Left ventricle myocardium inferior (tissue), 1 donor: ENCODE data around the gene HDAC7. TPM values are rescaled to one million over a fixed set of nuclear protein-coding genes. Genes with fewer than 3 reads are reported as not detected.

Experiments used
- DNase-seq: peaks from one replicate; pipeline ENCODE4 v3.0.0-alpha.2; 2020
- H3K27ac ChIP-seq: fragments of 200-600 bp; replicated peaks from 2 replicates; pipeline ENCODE4 v1.8.0; 2021
- H3K27me3 ChIP-seq: fragments of 200-600 bp; 2 replicates; pipeline ENCODE4 v1.8.0; 2021; ENCODE audit warnings: low read depth
- H3K36me3 ChIP-seq: fragments of 200-600 bp; 2 replicates; pipeline ENCODE4 v1.8.0; 2021
- H3K4me1 ChIP-seq: fragments of 200-600 bp; 2 replicates; pipeline ENCODE4 v1.8.0; 2021
- H3K4me3 ChIP-seq: fragments of 200-600 bp; 2 replicates; pipeline ENCODE4 v1.8.0; 2021; ENCODE audit warnings: mild to moderate bottlenecking, moderate library complexity
- H3K9me3 ChIP-seq: fragments of 200-600 bp; replicated peaks from 2 replicates; pipeline ENCODE4 v1.8.0; 2021
- intact Hi-C: fragments of 100-400 bp; cut with micrococcal nuclease; formaldehyde crosslinking; loops from one replicate; pipeline ENCODE4 v1.11.0; 2022
- total RNA-seq: library from RNA; stranded (reverse); fragmentation: NEBNext Ultra II Directional; extraction: Animal tissue kit (Norgen Biotek cat#: 25700); gene quantifications from one replicate; pipeline ENCODE4 v1.2.1, GENCODE V29; 2021
- TF ChIP-seq, protein P1 (sequence below): fragments of 200-600 bp; IDR thresholded peaks from 2 replicates; pipeline ENCODE4 v1.8.0; 2021; ENCODE audit warnings: antibody characterized with exemption, mild to moderate bottlenecking, borderline replicate concordance
- donor health status: DM: no; HTN: yes; CAD: no; lungs with severe emphysema.

HDAC7 gene
- total RNA-seq, 1 donor from 2014 or later = 47.1 TPM

GRCh38 chr12:47781479-47782371 is 38.0 kb downstream of the HDAC7 start:
- Histone ChIP-seq H3K27me3 (no peaks in the 10 kb centered on the region), H3K4me3 (no peak overlapping the region), H3K9me3 (no peaks in the 10 kb centered on the region), H3K36me3 (peaks cover 61% of the 10 kb centered on the region), H3K4me1 (peaks cover 53% of the 10 kb centered on the region), H3K27ac (peak overlapping the region; percentile 33)
- TF ChIP-seq, protein P1, sequence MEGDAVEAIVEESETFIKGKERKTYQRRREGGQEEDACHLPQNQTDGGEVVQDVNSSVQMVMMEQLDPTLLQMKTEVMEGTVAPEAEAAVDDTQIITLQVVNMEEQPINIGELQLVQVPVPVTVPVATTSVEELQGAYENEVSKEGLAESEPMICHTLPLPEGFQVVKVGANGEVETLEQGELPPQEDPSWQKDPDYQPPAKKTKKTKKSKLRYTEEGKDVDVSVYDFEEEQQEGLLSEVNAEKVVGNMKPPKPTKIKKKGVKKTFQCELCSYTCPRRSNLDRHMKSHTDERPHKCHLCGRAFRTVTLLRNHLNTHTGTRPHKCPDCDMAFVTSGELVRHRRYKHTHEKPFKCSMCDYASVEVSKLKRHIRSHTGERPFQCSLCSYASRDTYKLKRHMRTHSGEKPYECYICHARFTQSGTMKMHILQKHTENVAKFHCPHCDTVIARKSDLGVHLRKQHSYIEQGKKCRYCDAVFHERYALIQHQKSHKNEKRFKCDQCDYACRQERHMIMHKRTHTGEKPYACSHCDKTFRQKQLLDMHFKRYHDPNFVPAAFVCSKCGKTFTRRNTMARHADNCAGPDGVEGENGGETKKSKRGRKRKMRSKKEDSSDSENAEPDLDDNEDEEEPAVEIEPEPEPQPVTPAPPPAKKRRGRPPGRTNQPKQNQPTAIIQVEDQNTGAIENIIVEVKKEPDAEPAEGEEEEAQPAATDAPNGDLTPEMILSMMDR = no peak
- DNase-seq = no peak
- intact Hi-C loops = no loop called here

DNA sequence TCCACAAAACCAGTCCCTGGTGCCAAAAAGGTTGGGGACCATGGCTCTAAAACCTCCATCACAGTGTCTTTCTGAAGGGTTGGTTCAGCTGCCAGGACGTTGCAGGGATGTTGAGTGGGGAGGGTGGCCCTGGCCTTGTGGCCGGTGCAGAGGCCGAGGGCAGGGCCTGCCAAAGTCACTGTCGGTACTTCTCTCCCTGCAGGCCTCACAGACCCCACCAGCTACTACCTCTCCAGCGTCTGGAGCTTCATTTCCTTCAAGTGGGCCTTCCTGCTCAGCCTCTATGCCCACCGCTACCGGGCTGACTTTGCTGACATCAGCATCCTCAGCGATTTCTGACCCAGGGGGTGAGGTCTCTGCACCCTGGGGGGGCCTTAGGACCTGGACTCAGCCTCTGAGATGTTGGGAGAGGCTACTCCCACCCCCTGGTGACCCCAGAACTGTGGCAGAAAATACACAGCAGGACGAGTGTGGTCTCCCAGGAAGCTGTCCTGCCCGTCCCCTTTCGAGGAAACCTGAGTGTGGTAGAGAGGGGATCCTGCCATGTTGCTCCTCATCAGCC is 39.7 kb downstream of the HDAC7 start:
- peaks cover 67% of the 10 kb centered on the region for H3K4me1 ChIP-seq
- TF ChIP-seq, protein P1 = no peak

DNA sequence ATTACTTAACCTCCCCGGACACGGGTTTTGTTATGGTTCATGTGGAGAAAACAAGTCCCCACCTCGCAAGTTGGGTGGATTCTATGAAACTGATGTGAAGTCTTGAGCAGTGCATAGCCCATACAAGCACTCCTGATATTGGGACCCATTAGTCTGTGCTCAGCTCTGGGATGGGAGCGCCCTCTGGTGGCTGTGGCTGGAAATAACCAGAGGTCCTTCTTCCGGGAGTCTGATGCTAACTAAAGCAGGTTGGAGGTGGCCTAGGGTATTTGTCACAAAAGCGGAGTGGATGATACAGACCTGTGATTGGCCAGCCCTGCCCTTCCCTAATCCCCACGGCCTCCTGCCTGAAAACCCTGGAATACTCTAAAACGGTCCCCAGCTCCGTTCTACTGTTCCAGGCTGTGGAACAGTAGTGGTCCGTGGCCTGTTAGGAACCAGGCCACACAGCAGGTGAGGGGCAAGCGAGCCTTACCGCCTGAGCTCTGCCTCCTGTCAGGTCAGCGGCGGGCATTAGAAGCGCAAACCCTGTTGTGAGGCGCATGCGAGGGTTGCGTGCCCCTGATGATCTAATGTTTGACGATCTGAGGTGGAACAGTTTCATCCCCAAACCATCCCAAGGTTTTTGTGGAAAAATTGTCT is 40.3 kb downstream of the HDAC7 start:
- H3K27me3 ChIP-seq = no peaks in the 10 kb centered on the region
- H3K36me3 ChIP-seq = peaks cover 38% of the 10 kb centered on the region
- intact Hi-C loops = loop anchor here (10.0 kb wide), 1 partner anchor 55 kb away; no protein-coding TSS in a partner anchor
- no peak overlapping the region for H3K4me3 ChIP-seq
- no peaks in the 10 kb centered on the region for H3K9me3 ChIP-seq
- TF ChIP-seq, protein P1 = peak; percentile 94
- DNase-seq = peak; percentile 88
- H3K27ac ChIP-seq = peak overlapping the region; percentile 71
- H3K4me1 ChIP-seq = peaks cover 73% of the 10 kb centered on the region

More for the DNA sequence above, 39.7 kb downstream of the HDAC7 start:
- Histone ChIP-seq H3K4me3 (no peak overlapping the region), H3K27ac (peak overlapping the region; percentile 41), H3K36me3 (peaks cover 44% of the 10 kb centered on the region), H3K27me3 (no peaks in the 10 kb centered on the region), H3K9me3 (no peaks in the 10 kb centered on the region)
- intact Hi-C loops = loop anchor here (10.0 kb wide), 1 partner anchor 55 kb away; no protein-coding TSS in a partner anchor
- no peak for DNase-seq

DNA sequence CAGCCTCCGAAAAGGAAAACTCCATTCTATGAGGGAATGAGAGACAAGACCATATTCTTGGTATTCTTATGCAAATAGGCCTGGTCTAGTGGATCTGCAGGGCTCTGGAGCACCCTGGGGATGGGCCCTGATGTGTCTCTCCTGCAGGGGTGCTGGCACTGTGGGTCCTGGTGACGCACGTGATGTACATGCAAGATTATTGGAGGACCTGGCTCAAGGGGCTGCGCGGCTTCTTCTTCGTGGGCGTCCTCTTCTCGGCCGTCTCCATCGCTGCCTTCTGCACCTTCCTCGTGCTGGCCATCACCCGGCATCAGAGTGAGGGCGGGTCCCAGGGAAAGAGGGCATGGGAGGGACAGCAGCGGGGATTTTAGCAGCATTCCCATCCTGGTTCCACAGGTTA is 40.8 kb downstream of the HDAC7 start:
- H3K9me3 ChIP-seq = no peaks in the 10 kb centered on the region
- H3K27ac ChIP-seq = peak overlapping the region; percentile 71
- no peak for DNase-seq
- H3K27me3 ChIP-seq = no peaks in the 10 kb centered on the region
- TF ChIP-seq, protein P1 = no peak
- no peak overlapping the region for H3K4me3 ChIP-seq
- H3K4me1 ChIP-seq = peaks cover 75% of the 10 kb centered on the region
- H3K36me3 ChIP-seq = peaks cover 32% of the 10 kb centered on the region
- intact Hi-C loops = loop anchor here (10.0 kb wide), 1 partner anchor 56 kb away; no protein-coding TSS in a partner anchor
